Fibroblast of the conjunctiva (primary cell): ENCODE measurements around the gene CPNE6.
"Not testable (repeated sequence)": the region's sequence is repeated elsewhere in the genome, so short reads cannot be mapped to it uniquely, and the experiment has no call there.

Source experiments
- DNase-seq: peaks from one replicate; pipeline ENCODE4 v3.0.0-alpha.2; 2010; ENCODE audit warnings: low read depth

CPNE6 gene

DNA sequence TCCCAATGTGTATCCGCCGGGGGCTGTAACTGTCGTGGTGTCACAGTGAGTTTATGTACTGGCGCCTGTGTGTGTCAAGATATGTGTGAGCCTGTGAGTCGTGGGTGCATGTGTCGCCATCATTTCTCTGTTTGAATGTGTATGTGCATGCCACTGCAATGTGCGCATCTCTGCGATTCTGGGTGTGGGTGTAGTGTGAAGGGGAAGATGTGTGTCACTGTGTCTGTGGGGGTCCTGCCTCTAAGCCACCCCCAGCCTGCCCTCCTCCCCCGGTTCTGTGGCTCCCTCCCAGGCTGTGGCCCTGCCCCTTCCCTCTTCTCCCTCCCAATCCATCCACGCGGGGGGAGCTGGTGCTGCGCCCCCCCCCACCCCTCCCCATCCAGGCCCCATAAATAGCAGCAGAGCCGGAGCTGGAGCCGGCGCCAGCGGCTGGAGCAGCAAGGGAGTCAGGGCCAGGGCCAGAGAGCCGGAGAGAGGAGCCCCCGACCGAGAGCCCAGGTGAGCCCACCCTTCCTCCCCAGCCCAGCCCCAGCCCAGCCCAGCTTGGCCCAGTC lies at the start of gene CPNE6:
Gene CPNE6, plus strand, starts transcription at position 419 of the 554 bp plus-strand sequence. CDS start 1,375 bp downstream, outside the sequence.
- no peak for DNase-seq

DNA sequence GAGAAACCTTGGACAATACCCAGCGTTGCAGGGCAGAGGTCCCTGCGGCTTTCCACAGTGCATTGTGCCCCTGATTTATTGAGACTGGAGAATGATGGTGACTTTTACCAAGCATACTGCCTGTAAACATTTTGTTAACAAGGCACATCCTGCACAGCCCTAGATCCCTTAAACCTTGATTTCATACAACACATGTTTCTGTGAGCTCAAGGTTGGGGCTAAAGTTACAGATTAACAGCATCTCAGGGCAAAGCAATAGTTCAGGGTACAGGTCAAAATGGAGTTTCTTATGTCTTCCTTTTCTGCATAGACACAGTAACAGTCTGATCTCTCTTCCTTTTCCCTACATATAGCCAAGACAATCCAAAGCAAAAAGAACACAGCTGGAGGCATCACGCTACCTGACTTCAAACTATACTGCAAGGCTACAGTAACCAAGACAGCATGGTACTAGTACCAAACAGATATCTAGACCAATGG lies 46.4 kb upstream of the CPNE6 start:
- not testable (repeated sequence) for DNase-seq

DNA sequence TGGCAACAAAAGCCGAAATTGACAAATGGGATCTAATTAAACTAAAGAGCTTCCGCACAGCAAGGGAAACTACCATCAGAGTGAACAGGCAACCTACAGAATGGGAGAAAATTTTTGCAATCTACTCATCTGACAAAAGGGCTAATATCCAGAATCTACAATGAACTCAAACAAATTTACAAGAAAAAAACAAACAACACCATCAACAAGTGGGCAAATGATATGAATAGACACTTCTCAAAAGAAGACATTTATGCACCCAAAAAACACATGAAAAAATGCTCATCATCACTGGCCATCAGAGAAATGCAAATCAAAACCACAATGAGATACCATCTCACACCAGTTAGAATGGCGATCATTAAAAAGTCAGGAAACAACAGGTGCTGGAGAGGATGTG lies 41.7 kb upstream of the CPNE6 start:
- DNase-seq, result not testable (repeated sequence)

DNA sequence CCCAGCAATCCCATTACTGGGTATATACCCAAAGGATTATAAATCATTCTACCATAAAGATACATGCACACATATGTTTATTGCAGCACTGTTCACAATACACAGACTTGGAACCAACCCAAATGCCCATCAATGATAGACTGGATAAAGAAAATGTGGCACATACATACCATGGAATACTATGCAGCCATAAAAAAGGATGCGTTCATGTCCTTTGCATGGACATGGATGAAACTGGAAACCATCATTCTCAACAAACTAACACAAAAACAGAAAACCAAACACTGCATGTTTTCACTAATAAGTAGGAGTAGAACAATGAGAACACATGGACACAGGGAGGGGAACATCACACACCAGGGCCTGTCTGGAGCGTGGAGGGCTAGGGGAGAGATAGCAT lies 40.0 kb upstream of the CPNE6 start:
- DNase-seq, result not testable (repeated sequence)

DNA sequence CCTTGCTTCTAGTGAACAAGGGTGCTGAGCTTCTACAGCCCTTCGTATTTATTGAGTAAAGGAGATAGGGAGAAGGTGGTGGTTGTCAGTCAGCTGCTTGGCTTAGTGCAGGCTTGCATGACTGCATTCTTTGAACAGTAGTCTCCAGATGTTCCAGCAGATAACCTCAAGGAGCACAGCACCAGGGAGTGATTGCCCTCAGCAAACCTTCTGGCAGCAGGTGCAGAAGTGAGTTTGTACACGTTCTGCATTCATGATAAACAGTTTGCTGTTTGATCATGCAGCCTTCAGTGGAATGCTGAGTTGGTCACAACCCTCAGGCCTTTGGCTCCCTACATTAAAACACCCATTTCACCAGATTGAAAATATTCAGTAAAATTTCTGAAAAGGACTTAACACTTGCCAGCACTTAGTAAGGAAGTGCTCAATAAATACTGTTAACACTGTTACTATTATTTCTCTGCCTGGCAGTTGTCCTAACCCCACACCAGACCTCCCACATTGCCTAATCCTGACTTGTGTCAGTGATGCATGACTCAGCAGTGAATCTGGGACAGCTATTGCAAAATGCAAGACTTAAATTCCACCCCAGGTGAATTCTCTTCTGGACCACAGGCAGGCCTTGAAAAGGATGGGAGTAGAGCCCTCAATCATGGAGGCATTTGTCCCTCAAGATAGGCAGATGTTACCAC lies 38.5 kb upstream of the CPNE6 start:
- peak; percentile 64 for DNase-seq

DNA sequence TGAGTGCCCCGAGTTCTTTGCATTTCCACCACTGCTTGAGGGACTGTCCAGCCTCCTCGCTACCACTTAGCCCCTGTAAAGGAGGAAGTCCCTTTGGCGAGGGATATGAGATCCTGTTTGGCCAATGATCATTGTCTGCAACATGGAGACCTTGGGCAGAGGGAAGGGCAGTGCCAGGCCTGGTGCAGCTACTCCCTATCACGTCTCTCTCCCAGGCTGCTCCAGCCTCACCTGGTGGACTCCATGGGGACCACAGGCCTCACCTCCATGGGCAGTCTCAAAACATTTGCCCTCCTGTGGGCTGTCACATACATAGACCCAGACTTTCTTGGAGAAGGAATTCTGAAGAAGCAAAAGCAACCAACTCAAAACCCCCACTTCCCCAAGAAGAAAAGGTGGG lies 35.6 kb upstream of the CPNE6 start:
- not testable (repeated sequence) for DNase-seq

DNA sequence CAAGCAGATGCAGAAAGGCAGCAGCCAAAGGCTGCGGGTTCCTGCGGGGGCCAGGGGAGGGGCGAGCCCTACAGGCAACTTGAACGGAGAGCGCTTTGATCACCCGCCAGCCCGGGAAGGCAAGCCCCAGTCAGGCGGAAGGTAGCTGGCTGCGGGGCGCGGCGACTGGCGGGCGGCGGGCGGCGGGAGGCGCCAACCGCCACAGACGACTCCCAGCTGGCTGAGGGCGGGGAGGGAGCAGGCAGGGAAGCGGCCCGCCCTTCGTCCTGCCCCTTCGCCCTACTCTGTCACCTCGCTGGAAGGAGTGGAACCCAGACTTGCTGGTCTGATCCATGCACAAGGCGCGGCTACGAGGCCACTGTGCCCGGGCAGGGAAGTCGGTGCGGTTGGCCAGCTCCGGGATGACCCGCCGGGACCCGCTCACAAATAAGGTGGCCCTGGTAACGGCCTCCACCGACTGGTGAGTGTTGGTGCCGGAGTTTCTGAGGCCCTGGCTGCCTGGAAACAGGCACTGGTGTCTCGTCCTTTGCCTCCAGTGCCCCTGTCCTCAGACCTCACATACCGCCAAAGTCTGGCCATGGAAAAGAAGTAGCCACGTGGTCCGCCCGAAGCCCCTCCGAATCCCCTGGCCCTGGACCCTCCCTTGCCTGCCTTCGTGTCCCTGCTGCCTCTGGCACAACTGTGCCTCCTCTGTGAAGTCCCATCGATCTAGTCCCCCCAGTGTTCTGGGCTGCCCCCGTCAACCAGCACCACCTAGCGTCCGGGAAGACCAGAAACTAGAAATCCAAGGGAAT lies 35.0 kb upstream of the CPNE6 start:
- DNase-seq, result peak; percentile 51

DNA sequence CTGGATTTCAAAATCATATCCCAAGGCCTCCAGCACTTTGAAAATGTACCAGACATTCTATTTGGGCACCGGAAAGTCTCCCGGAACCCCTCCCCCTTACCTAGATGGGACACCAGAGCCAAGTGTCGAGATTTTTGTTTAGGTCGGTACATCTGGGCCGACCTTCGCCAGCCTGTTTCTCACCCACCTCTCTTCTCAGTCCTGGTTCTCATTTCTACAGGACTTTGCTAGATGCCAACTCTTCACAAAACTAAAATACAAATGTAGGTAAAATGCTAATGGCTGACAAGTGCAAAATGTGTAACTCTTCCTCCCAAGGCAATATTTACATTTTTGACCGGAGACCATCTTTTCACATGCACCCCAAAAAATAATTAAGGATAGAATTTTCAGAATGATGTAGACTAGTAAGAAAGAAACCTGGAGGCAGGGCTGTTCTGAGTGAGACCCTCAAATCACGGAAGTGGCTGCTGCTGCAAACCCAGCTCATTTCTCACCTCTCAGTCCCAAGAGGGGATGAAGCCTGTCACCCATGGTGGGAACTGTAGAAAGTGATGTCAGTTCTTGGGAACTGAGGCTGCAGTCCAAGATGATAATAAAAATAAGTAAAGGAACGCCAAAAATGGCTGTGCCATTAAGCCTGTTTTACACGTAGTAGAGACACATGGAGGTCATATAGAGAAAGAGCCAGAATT lies 34.3 kb upstream of the CPNE6 start:
- not testable (repeated sequence) for DNase-seq

DNA sequence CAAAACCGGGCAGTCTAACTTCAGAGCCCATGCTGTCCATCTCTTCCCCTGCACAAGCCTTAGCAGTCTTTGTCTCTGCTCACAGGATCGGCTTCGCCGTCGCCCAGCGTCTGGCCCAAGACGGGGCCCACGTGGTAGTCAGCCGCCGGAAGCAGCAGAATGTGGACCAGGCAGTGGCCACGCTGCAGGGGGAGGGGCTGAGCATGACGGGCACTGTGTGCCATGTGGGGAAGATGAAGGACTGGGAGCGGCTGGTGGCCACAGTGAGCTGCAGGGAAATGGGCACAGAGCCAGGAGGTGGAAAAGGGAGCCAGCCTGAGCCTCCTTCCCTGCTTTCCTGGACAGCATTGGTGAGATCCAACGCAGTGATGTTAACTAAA lies 33.7 kb upstream of the CPNE6 start:
- DNase-seq, result no peak

DNA sequence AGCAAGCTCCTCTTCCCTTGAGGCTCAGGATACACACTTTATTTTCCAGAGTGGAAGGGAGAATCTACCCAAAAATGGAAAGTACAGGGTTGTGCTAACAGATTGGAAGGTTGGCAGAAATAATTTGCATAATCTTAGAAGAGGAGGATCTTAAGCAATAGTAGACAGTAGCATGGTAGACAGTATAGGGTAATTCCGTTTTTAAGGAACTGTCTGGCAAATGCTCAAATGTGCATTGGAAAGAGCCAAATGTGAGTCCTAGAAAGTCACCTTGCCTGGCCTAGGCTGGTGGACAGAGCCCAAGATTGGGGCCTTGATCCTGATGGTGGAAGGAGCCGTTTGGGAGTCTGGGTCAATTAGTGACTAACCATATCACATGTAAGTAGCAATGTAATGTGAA lies 32.7 kb upstream of the CPNE6 start:
- no peak for DNase-seq

DNA sequence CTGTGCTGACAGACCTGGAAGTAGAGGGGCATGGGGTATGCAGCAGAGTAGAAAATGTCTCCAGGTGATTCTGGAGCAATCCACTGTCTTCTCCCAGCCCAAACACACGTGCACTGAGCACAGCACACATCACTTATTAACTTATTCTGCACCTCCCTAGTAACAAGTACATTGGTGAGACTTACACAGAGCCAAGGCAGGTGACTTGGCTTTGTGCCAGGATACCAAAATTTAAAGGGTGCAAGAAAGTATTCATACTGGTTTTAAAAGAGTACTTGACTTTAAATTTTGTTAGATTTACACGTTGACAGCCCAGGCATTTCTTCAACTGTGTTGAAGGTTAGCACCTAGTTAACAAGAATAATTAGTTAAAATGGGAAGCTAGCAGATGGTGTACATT lies 30.7 kb upstream of the CPNE6 start:
- DNase-seq, result no peak

DNA sequence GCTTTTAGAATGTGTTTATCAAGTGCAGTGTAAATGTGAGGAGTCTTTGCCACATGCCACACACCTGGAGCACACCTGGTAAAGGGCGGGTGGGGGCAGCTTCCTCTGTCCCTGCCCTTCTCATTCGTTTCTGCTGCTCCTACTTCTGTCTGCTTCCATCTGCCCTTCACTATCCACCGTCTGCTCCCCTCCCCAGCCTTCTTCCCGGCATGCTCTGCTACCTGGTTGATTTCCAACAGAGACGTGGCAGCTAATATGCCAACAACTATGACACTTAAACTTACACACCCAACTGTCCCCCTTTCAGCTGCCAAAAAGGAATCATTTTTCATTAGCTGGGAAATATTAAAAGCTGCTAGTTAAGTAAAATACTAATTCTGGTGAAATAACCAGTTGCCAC lies 28.6 kb upstream of the CPNE6 start:
- no peak for DNase-seq

DNA sequence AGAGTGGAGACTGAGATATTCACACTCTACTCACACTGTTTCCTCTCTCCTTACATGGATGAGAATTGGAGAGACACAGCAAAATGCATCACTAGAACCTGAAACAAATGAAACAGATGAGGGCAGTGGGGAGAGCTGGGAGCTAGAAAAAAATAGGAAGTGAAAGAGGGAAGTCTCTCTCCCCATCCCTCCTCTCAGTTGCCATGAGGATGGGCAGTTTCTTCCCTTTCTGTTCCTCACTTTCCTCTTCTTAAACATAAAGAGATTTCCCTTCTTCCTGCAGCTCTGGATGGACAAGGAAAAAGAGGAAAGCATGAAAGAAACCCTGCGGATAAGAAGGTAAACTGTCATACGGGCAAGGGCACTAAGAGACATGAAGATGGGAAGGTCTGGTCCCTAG lies 22.4 kb upstream of the CPNE6 start:
- DNase-seq, result not testable (repeated sequence)

DNA sequence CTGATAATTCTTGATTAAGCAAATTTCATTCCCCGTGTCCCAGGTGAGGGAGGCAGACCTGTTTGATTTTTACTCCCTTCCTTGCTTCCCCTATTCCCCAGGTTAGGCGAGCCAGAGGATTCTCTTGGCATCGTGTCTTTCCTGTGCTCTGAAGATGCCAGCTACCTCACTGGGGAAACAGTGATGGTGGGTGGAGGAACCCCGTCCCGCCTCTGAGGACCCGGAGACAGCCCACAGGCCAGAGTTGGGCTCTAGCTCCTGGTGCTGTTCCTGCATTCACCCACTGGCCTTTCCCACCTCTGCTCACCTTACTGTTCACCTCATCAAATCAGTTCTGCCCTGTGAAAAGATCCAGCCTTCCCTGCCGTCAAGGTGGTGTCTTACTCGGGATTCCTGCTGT lies 20.6 kb upstream of the CPNE6 start:
- not testable (repeated sequence) for DNase-seq

DNA sequence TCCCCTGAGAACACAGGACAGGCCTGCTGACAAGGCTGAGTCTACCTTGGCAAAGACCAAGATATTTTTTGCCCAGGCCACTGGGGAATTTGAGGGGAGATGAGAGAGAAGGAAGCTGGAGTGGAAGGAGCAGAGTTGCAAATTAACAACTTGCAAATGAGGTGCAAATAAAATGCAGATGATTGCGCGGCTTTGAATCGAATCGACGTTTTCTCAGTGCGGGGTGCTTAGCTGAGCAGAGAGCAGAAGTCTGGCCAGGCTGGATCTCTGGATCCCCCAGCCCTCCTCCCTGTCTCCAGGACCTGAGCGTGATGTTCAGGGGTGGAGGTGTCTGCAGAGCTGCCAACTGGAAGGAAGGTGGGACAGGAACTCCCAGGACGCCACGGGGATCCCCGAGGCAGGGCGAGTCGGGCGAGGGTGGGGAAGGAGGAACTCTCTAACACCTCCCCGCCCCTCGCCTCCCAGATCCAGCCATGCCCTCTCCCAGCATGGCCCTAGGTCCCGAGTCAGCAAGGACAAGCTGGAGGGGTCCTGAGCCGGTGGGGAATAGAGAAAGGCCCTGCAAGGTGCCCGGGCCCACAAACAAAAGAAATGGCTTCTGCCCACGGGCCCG lies 20.1 kb upstream of the CPNE6 start:
- no peak for DNase-seq

DNA sequence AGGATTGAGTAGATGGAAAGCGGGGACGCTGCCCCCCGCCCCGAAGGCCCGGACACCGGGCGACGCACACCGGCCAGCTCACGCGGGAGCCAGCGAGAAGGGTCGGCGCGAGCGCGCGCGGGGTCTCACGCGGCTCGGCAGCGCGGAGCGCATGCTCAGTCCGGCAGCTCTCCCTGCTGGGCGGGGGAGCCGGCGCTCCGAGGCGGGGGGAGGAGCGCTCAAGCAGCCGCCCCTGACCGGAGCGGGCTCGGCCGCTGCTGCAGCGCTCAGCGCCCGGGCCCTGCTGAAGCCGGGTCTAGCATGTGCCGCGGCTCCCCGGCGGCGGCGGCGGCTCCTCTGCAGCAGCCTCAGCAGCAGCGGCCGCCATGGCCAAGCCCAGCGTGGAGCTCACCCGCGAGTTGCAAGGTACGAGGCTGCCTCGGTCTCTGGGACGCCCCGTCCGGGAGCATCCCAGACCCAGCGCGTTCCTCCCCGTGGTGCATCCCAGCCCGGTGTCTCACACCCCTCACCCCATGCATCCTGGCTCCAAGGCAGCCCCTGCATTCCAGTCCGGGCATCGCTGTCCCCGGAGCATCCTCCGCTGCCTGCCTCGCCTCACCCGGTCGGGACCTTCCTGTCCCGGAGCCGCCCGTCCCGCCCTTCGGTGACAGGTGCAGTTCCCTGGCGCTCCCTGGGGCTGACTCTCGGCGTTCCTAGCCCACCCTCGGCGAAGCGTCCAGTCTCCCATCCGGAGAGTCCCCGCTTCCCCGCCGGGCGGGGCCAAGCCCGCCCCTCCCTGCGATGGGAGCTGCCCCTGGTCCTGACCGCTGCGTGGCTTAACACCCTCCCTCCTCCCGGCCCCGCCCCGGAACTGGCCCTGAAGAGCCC lies 19.3 kb upstream of the CPNE6 start, which contains the start of gene CARMIL3:
Gene CARMIL3, plus strand, starts transcription at position 221 of the 867 bp plus-strand sequence. Its CDS starts 145 bp downstream, at position 366.
- DNase-seq, result peak; percentile 4

DNA sequence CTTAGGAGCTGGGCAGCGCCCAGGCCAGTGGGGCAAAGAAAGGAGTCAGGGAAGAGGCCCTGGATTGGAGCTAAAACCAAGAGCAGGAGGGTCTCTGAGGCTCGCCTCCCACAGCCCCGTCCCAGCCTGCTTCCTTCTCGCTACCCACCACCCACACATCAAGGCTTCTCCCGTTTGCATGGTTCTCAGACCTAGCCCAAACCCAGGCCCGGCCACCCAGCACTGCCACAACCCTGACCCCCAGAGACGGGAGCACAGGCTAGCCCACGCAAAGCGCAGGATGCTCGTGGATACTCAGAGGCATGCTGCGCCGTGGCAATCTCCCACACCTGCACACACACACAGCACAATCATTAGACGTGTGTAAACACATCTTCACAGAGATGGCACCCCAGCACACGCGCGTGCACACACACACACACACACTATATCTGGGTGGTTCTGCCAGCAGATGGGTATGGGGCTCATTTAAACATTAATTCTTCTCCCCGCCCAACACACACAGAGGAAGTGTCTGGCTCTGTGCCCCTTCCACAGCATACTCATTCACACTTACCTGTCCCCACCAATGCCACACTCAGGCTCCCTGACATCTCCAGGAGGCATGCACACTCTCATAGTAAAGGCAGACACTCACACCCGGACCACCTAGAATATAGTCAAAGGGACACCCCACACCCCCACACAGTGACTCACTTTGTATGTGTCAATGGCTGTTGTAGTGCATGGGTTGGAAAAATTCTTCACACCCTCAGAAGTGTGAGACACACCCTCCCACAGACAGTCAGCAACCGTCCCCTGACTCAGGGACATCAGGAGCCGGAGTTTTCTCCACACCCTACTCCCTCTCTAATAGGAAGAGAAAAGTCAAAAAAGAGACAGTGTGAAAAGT lies 18.5 kb upstream of the CPNE6 start:
- DNase-seq, result no peak

DNA sequence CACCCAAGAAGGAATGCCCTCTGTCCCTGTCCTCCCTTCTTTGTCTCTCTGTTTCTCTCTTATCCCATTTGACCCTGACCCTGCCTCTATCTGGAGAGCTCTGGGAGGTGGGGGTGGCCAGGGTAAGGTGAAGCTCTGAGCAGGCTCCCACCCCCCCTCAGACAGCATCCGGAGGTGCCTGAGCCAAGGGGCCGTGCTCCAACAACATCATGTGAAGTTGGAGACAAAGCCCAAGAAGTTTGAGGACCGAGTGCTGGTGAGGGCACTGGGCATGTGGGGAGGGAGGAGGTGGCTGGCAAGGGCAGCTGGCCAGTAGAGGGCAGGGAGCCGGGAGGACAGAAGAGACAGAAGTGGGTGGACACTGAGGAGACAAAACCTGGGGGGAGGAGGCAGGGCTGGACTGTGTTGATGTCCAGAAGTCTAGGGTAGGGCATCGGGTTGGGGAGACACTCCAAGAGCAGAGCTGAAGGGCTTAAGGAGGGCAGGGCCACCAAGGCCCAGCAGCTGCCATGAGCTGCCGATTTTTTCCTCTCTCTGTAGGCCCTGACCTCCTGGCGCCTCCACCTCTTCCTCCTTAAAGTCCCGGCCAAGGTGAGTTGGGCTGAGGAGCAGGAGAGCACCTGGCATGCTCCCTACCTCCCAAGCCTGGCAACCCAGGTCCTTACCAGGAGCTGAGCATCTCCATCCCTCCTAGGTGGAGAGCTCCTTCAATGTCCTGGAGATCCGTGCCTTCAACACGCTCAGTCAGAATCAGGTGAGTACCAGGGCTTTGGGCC lies 17.6 kb upstream of the CPNE6 start:
- no peak for DNase-seq

DNA sequence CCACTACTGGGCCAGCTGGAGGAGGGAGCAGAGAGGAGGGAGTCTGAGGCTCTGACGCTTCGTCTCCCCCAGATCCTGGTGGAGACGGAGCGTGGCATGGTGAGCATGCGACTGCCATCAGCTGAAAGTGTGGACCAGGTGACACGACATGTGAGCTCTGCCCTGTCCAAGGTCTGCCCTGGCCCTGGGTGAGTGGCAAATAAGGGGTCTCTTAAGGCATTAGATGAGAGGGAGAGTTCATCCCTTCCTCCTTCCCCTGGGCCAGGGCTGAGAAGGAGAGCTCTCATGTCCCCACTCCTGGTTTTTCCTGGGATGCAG lies 17.1 kb upstream of the CPNE6 start:
- DNase-seq, result no peak
